ENCODE results near the gene LRP8. TPM values are rescaled to one million over a fixed set of nuclear protein-coding genes. Genes with fewer than 3 reads are reported as not detected.
"Not testable (repeated sequence)": the region's sequence is repeated elsewhere in the genome, so short reads cannot be mapped to it uniquely, and the experiment has no call there.

The LRP8 gene
- total RNA-seq, 1 experiment from 2014 or later = 262 TPM

- DNase-seq (ENCODE audit: low spot score) = no peak
These were observed 109.7 kb downstream of the LRP8 start for GRCh38 chr1:53218201-53218600.

GRCh38 chr1:53214376-53214940 lies 113.4 kb downstream of the LRP8 start:
- no peak for DNase-seq (ENCODE audit: low spot score)

DNA sequence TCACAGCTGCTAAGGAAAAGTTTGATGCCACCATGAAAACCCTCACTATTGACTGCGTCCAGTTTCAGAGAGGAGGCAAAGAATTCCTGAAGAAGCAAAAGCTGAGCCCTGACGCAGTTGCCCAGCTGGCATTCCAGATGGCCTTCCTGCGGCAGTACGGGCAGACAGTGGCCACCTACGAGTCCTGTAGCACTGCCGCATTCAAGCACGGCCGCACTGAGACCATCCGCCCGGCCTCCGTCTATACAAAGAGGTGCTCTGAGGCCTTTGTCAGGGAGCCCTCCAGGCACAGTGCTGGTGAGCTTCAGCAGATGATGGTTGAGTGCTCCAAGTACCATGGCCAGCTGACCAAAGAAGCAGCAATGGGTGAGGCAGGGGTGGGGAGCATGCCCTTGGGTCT lies 116.9 kb downstream of the LRP8 start:
- DNase-seq (ENCODE audit: low spot score) = no peak

- DNase-seq (ENCODE audit: low spot score) = no peak
These were observed 117.5 kb downstream of the LRP8 start for GRCh38 chr1:53210352-53210751.

DNA sequence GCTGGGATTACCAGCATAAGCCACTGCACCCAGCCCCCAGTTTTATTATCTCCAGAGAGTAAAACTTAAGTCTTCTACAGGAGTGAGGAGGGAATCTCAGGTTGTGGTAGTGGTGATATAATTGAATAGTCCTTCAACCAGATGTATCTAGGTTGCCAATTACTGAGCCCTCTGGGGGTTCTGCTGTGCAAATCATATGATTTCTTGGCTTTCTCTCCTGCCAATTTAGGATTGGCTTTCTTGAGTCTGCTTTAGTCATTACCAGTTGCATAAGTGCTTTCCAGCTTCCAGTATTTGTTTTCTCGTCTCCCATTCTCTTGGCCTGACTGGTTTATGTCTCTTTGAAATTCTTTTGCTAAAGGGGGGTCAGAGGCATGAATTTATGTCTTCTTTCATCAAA lies 120.1 kb downstream of the LRP8 start:
- no peak for DNase-seq (ENCODE audit: low spot score)

DNA sequence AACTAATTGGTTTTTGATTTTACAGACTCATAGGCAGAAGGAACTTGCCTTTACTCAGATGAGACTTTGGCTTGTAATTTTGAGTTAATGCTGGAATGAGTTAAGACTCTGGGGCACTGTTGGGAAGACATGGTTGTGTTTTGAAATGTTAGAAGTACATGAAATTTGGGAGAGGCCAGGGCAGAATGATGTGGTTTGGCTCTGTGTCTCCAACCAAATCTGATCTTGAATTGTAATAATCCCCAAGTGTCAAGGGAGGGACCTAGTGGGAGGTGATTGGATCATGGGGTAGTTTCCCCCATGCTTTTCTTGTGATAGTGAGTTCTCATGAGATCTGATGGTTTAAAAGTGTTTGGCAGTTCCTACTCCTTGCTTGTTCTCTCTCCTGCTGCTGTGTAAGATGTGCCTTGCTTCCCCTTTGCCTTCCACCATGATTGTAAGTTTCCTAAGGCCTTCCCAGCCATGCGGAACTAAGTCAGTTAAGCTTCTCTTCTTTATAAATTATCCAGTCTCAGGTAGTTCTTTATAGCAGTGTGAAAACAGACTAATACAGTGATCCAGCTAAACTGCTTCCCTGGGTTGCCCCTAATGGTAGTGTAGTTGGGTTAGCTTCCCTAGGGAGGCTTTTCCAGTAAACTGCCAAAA lies 121.0 kb downstream of the LRP8 start:
- DNase-seq (ENCODE audit: low spot score) = no peak

DNA sequence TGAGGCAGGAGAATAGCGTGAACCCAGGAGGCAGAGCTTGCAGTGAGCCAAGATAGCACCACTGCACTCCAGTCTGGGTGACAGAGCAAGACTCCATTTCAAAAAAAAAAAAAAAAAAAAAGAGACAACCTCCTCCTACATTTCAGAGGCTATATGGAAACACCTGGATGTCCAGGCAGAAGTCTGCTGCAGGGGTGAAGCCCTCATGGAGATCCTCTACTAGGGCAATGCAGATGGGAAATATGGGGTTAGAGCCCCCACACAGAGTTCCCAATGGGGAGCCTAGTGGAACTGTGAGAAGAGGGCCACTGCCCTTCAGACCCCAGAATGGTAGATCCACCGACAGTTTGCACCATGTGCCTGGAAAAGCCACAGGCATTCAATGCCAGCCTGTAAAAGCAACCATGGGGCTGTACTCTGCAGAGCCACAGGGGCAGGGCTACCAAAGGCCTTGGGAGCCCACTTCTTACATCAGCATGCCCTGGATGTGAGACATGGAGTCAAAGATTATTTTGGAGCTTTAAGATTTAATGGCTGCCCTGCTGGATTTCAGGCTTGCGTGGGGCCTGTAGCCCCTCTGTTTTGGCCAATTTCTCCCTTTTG lies 121.7 kb downstream of the LRP8 start:
- not testable (repeated sequence) for DNase-seq (ENCODE audit: low spot score)

- DNase-seq (ENCODE audit: low spot score) = not testable (repeated sequence)
These were observed 122.4 kb downstream of the LRP8 start for GRCh38 chr1:53205496-53205895.

DNA sequence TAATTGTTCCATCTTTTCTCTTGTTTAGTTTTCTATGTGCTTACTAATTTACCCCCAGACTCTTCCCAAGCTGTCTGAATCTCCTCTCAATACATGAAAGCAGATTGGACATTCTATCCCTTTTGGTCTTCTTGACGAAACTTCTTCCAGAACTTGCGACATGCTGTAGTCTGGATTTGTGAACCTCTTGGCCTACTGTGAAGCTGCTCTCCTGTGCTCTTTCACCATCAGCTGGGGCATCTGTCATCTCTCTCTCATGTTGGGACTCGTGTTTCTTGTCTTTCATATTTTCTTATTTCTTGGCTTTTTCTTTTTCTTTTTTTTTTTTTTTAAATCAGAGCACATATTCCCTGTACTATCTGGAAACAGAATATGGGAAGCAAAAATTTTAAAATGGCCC lies 124.4 kb downstream of the LRP8 start:
- no peak for DNase-seq (ENCODE audit: low spot score)

- DNase-seq (ENCODE audit: low spot score) = peak; percentile 39
These were observed 129.6 kb downstream of the LRP8 start for GRCh38 chr1:53198241-53198651.

DNA sequence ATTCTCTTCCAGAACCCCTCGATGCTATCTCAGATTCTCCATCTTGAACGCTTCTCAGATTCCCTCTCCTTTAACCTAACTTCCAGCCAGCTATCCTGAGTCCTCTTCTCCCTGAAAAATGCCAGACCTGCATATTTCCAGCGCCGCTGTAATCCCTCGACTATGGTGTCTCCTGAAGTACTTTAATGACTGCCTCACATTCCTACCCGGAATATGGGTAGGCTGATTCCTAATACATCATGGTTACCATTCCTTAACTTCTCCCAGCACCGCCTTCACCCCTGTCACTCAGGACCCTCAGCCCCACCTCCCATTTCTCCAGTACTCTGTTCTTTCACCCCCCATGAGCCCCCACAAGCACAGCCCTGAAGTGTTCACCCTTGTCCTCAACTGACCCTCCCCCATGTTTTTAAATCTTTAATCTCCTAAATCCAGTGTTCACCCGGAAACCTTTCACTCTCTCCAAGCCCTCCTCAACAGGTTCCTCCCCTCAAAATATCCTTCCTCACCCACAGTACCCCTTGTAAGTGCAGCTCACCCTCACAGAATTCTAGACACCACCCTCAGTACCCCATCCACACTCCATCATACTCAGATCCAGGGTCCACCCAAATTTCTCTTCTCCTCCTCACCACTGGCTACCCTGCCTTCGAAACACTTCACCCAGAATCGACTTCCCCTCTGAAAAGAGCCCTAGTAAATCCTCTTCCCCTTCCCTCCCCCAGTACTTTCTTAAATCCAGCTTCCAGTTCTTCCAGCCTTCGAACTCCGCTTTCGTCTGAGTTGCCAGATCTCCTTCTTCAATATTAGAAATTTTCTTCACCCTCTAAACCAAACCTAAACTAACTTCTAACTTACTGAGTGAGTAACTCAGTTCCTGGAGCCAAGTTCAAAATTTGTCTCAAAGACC lies 130.3 kb downstream of the LRP8 start:
- DNase-seq (ENCODE audit: low spot score) = peak; percentile 32

GRCh38 chr1:53196485-53197290 lies 131.2 kb downstream of the LRP8 start, which contains the start of gene CPT2:
Gene CPT2, plus strand, starts transcription at chr1:53196824. Its CDS starts 120 bp downstream, at chr1:53196944.
- DNase-seq (ENCODE audit: low spot score) = peak; percentile 93

DNA sequence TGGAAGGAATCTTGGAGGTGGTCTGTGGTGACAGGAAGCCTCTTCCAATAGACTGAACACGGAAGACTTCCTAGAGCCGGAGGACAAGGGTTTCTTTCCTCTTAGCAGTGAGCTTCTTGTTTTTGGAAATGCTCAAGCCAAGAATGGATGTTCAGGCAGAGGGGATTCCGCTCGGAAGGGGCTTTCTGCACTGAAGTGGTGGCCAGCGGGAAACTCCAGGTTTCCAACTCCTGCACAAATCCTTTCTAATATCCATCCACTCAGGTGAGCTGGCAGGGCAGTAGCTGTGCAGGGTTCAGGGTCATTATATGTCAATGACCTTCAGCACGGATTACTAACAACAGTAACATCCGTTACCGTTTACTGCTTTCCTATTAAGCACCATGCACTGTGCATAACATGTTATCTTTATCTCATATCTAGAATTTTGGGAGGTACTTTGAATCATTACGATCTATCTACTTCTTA lies 131.8 kb downstream of the LRP8 start:
- DNase-seq (ENCODE audit: low spot score) = no peak

GRCh38 chr1:53195246-53196016 lies 132.4 kb downstream of the LRP8 start:
- no peak for DNase-seq (ENCODE audit: low spot score)

Other genes with a start within 250 kb of the LRP8 start
- 1.4 and 3.1 TPM in 2 replicates for gene SLC1A7, start 185.4 kb downstream of the LRP8 start, total RNA-seq (2014; rRNA removed; shearing (Covaris generic))
- 21.4 and 25.1 TPM in 2 replicates for gene CPT2, start 131.2 kb downstream of the LRP8 start, total RNA-seq (2014; rRNA removed; shearing (Covaris generic))
- gene CZIB, start 107.4 kb downstream of the LRP8 start, total RNA-seq (2014; rRNA removed; shearing (Covaris generic)) = 34.4 and 39.1 TPM in 2 replicates
- 42.5 and 44.1 TPM in 2 replicates for gene MAGOH, start 89.6 kb downstream of the LRP8 start, total RNA-seq (2014; rRNA removed; shearing (Covaris generic))
- gene DMRTB1, start 131.3 kb upstream of the LRP8 start, total RNA-seq (2014; rRNA removed; shearing (Covaris generic)) = not detected in 2 replicates

Data from HT-29 (cell line).